ENCODE measurements around the gene NKAIN2.

The NKAIN2 gene

GRCh38 chr6:123925350-123925749, 121.7 kb downstream of the NKAIN2 start:
- TF ChIP-seq CTCF (IDR thresholded peaks at IDR 0.05; ENCODE audit: low read depth, low read length), result no peak
- no peak overlapping the region for H3K4me3 ChIP-seq (ENCODE audit: low read depth, low read length)
- in situ Hi-C loops (cut with HindIII; ENCODE audit: low sequenced_read_pairs), result no loop called here
- DNase-seq (ENCODE audit: low read depth, low spot score), result peak; percentile 46

- in situ Hi-C loops (cut with HindIII; ENCODE audit: low sequenced_read_pairs), result no loop called here
- H3K4me3 ChIP-seq (ENCODE audit: low read depth, low read length), result no peak overlapping the region
- no peak for TF ChIP-seq CTCF (IDR thresholded peaks at IDR 0.05; ENCODE audit: low read depth, low read length)
- DNase-seq (ENCODE audit: low read depth, low spot score), result peak; percentile 26
Measured at GRCh38 chr6:123925842-123926399, 122.3 kb downstream of the NKAIN2 start.

- in situ Hi-C loops (cut with HindIII; ENCODE audit: low sequenced_read_pairs), result no loop called here
- DNase-seq (ENCODE audit: low read depth, low spot score), result peak; percentile 8
- TF ChIP-seq CTCF (IDR thresholded peaks at IDR 0.05; ENCODE audit: low read depth, low read length), result no peak
- H3K4me3 ChIP-seq (ENCODE audit: low read depth, low read length), result no peak overlapping the region
Measured at GRCh38 chr6:123928529-123928928, 124.9 kb downstream of the NKAIN2 start.

- in situ Hi-C loops (cut with HindIII; ENCODE audit: low sequenced_read_pairs), result no loop called here
- TF ChIP-seq CTCF (IDR thresholded peaks at IDR 0.05; ENCODE audit: low read depth, low read length), result no peak
- no peak for DNase-seq (ENCODE audit: low read depth, low spot score)
- no peak overlapping the region for H3K4me3 ChIP-seq (ENCODE audit: low read depth, low read length)
Measured at GRCh38 chr6:123931928-123932327, 128.3 kb downstream of the NKAIN2 start.

GRCh38 chr6:123940551-123940950, 136.9 kb downstream of the NKAIN2 start:
- no peak for TF ChIP-seq CTCF (IDR thresholded peaks at IDR 0.05; ENCODE audit: low read depth, low read length)
- in situ Hi-C loops (cut with HindIII; ENCODE audit: low sequenced_read_pairs), result no loop called here
- DNase-seq (ENCODE audit: low read depth, low spot score), result peak; percentile 58
- H3K4me3 ChIP-seq (ENCODE audit: low read depth, low read length), result no peak overlapping the region

- TF ChIP-seq CTCF (IDR thresholded peaks at IDR 0.05; ENCODE audit: low read depth, low read length), result no peak
- in situ Hi-C loops (cut with HindIII; ENCODE audit: low sequenced_read_pairs), result no loop called here
- no peak for DNase-seq (ENCODE audit: low read depth, low spot score)
- H3K4me3 ChIP-seq (ENCODE audit: low read depth, low read length), result no peak overlapping the region
Measured at GRCh38 chr6:123941855-123942254, 138.2 kb downstream of the NKAIN2 start.

- TF ChIP-seq CTCF (IDR thresholded peaks at IDR 0.05; ENCODE audit: low read depth, low read length), result no peak
- in situ Hi-C loops (cut with HindIII; ENCODE audit: low sequenced_read_pairs), result no loop called here
- no peak overlapping the region for H3K4me3 ChIP-seq (ENCODE audit: low read depth, low read length)
- DNase-seq (ENCODE audit: low read depth, low spot score), result no peak
Measured at GRCh38 chr6:123945386-123945785, 141.7 kb downstream of the NKAIN2 start.
